ENCODE results near the gene IGFBP7. TPM values are rescaled to one million over a fixed set of nuclear protein-coding genes. Genes with fewer than 3 reads are reported as not detected.
A peak's percentile ranks its signal among the peaks of the same experiment; 100 is the strongest.

Gene IGFBP7
- total RNA-seq, 1 experiment from 2014 or later: 45.5 TPM

DNA sequence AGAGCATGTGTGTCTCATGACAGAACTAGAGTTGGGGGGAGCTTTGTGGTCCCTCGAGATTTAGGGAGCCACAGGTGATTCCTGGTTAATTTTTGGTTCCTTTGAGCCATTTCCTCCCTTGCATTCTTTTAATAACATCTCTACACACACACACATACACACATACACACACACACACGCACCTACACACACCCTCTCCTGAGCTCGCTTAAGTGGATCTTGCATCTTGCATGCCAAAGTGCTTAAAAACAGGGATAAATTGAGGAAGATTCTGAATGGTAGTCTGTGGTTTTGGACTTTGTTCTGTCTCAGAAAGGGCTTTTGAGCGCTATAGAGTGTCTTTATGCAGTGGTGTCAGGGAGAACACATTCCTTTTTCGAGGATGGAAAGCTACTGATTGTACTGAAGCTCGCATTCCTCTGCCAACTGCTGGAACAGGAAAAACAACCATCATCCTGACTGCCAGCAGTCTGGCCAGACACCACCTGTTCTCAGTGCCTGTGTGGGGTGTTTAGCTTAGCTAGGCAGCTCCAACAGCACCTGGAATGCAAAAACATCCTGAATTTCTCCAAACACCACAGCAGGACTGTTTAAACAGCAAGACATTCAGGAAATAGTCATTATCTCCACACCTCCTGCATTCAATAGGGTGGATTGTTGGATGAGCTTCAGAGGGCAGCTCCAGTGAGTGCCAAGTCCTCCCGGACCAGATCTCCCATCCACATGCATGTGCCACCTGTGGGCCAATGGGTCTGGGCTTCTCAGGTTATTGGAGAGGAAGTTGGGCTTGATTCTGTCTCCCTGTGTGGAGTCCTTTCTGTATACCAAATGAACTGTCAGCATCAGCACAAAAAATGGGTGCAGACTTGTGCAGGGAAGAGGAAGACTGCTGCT is 21.9 kb upstream of the IGFBP7 start:
- DNase-seq (ENCODE audit: low spot score): no peak

DNA sequence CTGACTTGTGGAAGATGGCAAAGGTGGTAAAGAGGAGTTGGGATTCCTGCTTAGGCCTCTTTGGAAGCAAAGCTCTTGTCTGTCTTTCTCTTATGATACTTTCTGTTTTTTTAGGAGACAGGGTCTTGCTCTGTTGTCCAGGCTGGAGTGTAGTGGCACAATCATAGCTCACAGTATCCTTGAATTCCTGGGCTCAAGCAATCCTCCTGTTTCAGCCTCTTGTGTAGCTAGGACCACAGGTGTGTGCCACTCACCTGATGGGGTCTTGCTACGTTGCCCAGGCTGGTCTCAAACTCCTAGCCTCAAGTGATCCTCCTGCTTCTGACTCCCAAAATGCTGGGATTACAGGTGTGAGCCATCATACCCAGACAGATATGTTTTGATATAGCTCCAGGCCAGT is 19.3 kb upstream of the IGFBP7 start:
- DNase-seq (ENCODE audit: low spot score): no peak

DNA sequence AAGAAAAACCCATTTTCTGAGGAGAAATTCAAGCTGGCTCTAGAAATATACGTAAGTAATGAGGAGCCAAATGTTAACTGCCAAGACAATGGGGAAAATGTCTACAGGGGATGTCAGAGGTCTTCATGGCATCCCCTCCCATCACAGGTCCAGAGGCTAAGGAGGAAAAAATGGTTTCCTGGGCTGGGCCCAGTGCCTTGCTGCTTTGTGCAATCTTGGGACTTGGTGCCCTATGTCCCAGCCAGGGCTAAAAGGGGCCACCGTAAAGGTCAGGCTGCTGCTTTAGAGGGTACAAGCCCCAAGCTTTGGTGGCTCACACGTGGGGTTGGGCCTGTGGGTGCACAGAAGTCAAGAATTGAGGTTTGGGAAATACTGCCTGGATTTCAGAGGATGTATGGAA is 17.2 kb upstream of the IGFBP7 start:
- DNase-seq (ENCODE audit: low spot score): no peak

DNA sequence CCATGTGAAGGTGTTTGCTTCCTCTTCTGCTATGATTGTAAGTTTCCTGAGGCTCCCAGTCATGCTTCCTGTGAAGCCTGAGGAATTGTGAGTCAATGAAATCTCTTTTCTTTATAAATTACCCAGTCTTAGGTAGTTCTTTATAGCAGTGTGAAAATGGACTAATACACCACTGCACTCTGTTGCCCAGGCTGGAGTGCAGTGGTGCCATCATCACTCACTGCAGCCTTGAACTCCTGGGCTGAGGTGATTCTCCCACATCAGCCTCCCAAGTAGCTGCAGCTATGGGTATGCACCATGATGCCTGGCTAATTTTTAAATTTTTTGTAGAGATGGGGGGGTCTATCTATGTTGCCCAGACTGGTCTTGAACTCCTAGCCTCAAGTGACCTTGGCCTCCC is 15.8 kb upstream of the IGFBP7 start:
- DNase-seq (ENCODE audit: low spot score): no peak

- DNase-seq (ENCODE audit: low spot score): no peak
Observed at GRCh38 chr4:57124145-57124544, 14.0 kb upstream of the IGFBP7 start.

- no peak for DNase-seq (ENCODE audit: low spot score)
Observed at GRCh38 chr4:57122959-57123358, 12.8 kb upstream of the IGFBP7 start.

- peak; percentile 84 for DNase-seq (ENCODE audit: low spot score)
Observed at GRCh38 chr4:57119054-57119651, 9.0 kb upstream of the IGFBP7 start.

- no peak for DNase-seq (ENCODE audit: low spot score)
Observed at GRCh38 chr4:57117491-57117890, 7.3 kb upstream of the IGFBP7 start.

GRCh38 chr4:57116245-57116644 is 6.1 kb upstream of the IGFBP7 start:
- DNase-seq (ENCODE audit: low spot score): no peak

GRCh38 chr4:57114973-57115372 is 4.8 kb upstream of the IGFBP7 start:
- no peak for DNase-seq (ENCODE audit: low spot score)

GRCh38 chr4:57113870-57114269 is 3.7 kb upstream of the IGFBP7 start:
- no peak for DNase-seq (ENCODE audit: low spot score)

DNA sequence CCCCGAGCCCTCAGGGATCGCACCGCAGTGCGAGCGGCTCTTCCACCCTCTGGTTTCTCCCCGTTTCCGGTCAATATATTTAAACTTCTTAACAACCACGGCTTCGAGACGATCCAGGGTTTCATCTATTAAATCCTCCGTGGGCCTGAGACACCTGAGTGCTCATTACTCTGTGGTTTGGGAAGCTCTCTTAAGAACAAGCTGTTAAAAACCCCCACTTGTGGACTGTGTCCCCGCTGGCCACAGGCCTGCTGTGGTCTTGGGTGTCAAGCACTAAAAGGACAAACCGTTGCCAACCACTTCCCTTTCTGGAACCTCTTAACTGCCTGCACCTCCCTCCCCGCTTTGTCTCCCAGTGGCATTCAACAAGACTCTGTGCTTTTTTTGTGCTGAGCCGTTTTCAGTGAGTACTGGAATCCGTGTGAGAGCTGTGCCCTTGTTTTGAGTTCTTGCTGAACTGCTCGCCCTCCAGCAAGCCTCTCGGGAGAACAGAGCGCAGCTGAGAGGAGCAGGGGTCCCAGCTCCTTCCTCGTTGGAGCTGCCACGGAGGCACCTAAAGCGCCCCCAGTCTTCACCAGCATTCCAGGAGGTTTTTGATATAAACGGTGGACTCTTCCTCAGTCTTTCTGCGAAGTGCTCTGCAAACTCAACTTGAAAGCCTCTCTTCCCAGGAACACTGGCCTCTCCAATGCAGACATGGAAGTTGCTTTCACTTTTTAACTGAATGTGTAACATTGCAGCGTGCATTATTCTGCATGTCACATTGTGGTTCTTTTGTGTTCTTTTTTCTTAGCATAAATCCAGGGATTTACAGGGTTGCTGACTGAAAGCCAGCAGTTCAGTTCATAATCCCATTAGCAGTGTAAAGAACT is 691 bp upstream of the IGFBP7 start:
- DNase-seq (ENCODE audit: low spot score): peak; percentile 43

- no peak for DNase-seq (ENCODE audit: low spot score)
Observed at GRCh38 chr4:57109411-57109846, 756 bp downstream of the IGFBP7 start.

GRCh38 chr4:57106181-57106580 is 4.0 kb downstream of the IGFBP7 start:
- DNase-seq (ENCODE audit: low spot score): no peak

DNA sequence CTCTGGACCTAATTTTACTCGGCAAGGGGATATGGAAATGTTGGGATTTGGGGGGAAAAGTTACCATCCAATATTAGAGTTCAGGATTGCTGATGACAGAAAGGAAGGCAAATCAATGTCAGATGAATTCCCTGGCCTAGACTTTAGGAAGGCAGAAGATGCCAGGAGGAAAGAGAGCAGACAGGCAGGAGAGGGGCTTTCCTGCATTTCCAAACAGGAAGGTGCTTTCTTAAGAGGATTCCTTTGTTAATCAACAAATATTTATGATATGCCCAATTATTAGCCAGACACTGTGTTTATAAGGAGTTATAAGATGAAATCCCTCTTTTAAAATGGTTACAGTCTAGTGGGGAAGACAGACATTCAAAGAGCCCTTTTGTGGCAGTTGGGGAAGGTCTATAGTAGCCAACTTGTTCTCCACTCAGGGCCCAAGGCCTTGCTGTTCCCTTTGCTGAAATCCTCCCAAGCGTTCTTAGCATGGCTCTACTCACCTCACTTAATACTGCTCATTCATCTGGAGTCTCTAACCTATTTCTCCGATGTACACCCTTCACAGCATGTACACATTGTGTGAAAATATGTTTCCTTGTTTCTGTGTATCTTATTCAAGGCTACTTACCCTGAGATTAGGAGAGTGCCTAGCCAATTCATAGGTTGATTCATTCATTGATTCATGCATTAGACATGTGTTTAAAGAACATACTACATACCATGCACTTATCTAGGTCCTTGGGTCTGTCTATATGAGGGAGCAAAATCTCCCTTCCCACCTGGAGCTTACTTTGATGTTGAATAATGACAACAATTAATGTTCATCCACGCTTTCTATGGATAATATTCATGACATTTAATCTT is 5.3 kb downstream of the IGFBP7 start:
- no peak for DNase-seq (ENCODE audit: low spot score)

- DNase-seq (ENCODE audit: low spot score): no peak
Observed at GRCh38 chr4:57103051-57103450, 7.1 kb downstream of the IGFBP7 start.

GRCh38 chr4:57102050-57102624 is 8.0 kb downstream of the IGFBP7 start:
- peak; percentile 83 for DNase-seq (ENCODE audit: low spot score)

DNA sequence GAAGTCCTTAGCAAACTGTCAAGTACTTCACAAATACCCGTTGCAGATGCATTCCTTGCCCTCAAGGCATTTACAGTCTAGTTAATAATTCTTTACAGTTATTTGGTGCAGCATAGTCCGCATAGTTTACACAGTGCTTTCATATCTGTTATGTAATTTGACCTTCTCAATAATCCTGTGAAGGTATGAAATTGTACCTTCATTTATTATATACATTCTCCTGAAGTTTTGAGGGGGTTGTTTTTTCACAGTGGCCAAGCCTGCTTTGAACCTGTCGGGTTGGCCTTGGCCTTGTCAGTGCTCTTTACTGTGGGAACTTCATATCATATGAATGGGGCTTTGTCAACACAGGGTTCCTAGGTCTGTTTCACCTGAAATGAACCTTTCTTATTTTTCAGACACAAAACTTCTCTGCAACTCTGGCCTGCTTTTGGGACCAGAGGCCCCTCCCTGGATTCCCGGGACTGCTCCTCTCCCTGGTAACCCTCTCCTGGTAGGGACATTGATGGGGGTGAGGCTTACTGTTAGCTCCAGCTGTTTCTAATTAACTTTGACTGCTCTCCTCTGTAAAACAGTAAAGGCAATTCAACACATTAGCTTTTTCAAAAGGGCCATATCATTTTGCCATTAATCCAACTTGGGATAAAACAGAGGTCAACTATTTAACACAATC is 9.1 kb downstream of the IGFBP7 start:
- DNase-seq (ENCODE audit: low spot score): no peak

DNA sequence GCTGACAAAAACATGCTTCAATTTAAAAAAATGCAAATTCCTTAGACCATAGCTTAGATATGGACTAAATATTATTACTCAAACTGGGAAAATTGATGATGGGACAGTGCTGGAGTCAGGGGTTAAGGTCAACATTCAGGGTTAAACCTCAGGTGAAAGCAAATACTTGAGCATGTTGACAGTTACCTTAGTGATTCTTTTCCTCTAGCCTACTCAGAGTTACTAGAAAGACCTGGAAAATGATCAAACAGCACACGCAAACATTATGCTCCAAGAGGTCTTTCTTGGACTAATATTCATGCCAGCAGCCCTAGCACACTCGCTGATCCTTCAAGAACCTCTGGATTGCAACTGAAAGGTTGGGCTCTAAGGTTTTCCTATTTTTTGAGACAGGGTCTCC is 10.8 kb downstream of the IGFBP7 start:
- no peak for DNase-seq (ENCODE audit: low spot score)

GRCh38 chr4:57098941-57099340 is 11.2 kb downstream of the IGFBP7 start:
- DNase-seq (ENCODE audit: low spot score): no peak

Measured in H4 (cell line).